Measurements from ENCODE around the gene SFT2D1.

- no peak for TF ChIP-seq POLR2A (IDR thresholded peaks at IDR 0.05; ENCODE audit: low read depth, low read length)
- no peak for TF ChIP-seq POLR2AphosphoS5 (IDR thresholded peaks at IDR 0.05; ENCODE audit: low read depth, low read length)
- no peak for TF ChIP-seq TAF1 (IDR thresholded peaks at IDR 0.05; ENCODE audit: borderline replicate concordance, low read depth, low read length)
These were observed 33.4 kb downstream of the SFT2D1 start for GRCh38 chr6:166308769-166309589.

Data from GM12892 (cell line).